Measurements from ENCODE around the gene CRIP2. TPM values are rescaled to one million over a fixed set of nuclear protein-coding genes. Genes with fewer than 3 reads are reported as not detected.

CRIP2 gene
- 147 TPM for total RNA-seq

GRCh38 chr14:105474483-105475268 is at the start of gene CRIP2:
TSS of gene CRIP2 (plus strand) at chr14:105474821. CDS start at chr14:105474863, 42 bp downstream.

GRCh38 chr14:105486163-105486973 is 11.7 kb downstream of the CRIP2 start, which contains the start of gene CRIP1:
TSS of gene CRIP1 (plus strand) at chr14:105486886. CDS start at chr14:105487260, 374 bp downstream.

GRCh38 chr14:105490572-105491365 is 16.1 kb downstream of the CRIP2 start, which contains the start of gene TEDC1:
TSS of gene TEDC1 (plus strand) at chr14:105491246. CDS start at chr14:105491376, 130 bp downstream.

GRCh38 chr14:105525861-105526775 is 51.5 kb downstream of the CRIP2 start, which contains the start of gene TMEM121:
TSS of gene TMEM121 (plus strand) at chr14:105526583. CDS start at chr14:105528835, 2,252 bp downstream.

Other genes starting within 250 kb of the CRIP2 start
- gene BTBD6, start 226.3 kb upstream of the CRIP2 start, total RNA-seq: 38.4 TPM
- gene BRF1, start 173.8 kb upstream of the CRIP2 start, total RNA-seq: 59.5 TPM
- gene PACS2, start 160.1 kb upstream of the CRIP2 start, total RNA-seq: 94.1 TPM
- gene TEX22, start 76.3 kb upstream of the CRIP2 start, total RNA-seq: 0.23 TPM
- 82.3 TPM for gene MTA1, start 55.0 kb upstream of the CRIP2 start, total RNA-seq
- gene CRIP1, start 12.1 kb downstream of the CRIP2 start, total RNA-seq: 32.8 TPM
- gene TEDC1, start 16.4 kb downstream of the CRIP2 start, total RNA-seq: 8.7 TPM
- 14.7 TPM for gene TMEM121, start 51.8 kb downstream of the CRIP2 start, total RNA-seq

Measured in metanephros (tissue), 1 donor.